IMR-90 (cell line): ENCODE data around the gene CADM2. TPM values are rescaled to one million over a fixed set of nuclear protein-coding genes. Genes with fewer than 3 reads are reported as not detected.

Experiments
- ATAC-seq: fragments of 200-7000 bp; cut with Tn5 transposase; 2 replicates; pipeline ENCODE4 v1.9.1; 2020; ENCODE audit warnings: low read depth, mild to moderate bottlenecking, moderate library complexity
- BruUV-seq: library from RNA; stranded (reverse); fragments of 400-500 nt; replicated peaks from 2 replicates; lab custom pipeline; 2021; lab: Mats Ljungman, UMichigan
- CTCF ChIA-PET: fragments of 300-600 bp; formaldehyde crosslinking; extraction: SDS; loops from one replicate; lab custom pipeline; 2021; ENCODE audit warnings: antibody characterized with exemption; lab: Yijun Ruan, JAX
- POLR2A ChIA-PET: fragments of 300-600 bp; sonication (Branson Sonifier 250); formaldehyde crosslinking; loops from one replicate; lab custom pipeline; 2022; ENCODE audit warnings: antibody characterized with exemption; ENCODE audit not compliant: unreplicated experiment; lab: Charles Lee
- DNase-seq: peaks from one replicate; pipeline ENCODE4 v3.0.0; 2013
- H2AFZ ChIP-seq: replicated peaks from 2 replicates; pipeline ENCODE3; 2013; ENCODE audit warnings: low read length, mild to moderate bottlenecking; ENCODE audit not compliant: poor library complexity
- H2AK5ac ChIP-seq: 2 replicates; pipeline ENCODE4 v1.6.1; 2013; ENCODE audit warnings: low read depth, low read length, inconsistent platforms
- H2AK9ac ChIP-seq: replicated peaks from 2 replicates; pipeline ENCODE3; 2013; ENCODE audit warnings: mild to moderate bottlenecking, low read depth, low read length, moderate library complexity; ENCODE audit not compliant: poor library complexity
- H2BK120ac ChIP-seq: 2 replicates; pipeline ENCODE4 v1.6.1; 2013; ENCODE audit warnings: low read depth, low read length, inconsistent platforms
- H2BK15ac ChIP-seq: 3 replicates; pipeline ENCODE4 v1.6.1; 2013; ENCODE audit warnings: low read depth, low read length, inconsistent platforms
- H2BK20ac ChIP-seq: 2 replicates; pipeline ENCODE4 v1.6.1; 2013; ENCODE audit warnings: low read depth, mild to moderate bottlenecking, inconsistent platforms, low read length, moderate library complexity
- H2BK5ac ChIP-seq: 2 replicates; pipeline ENCODE4 v1.6.1; 2013; ENCODE audit warnings: mild to moderate bottlenecking, low read depth, low read length, inconsistent platforms; ENCODE audit not compliant: poor library complexity, severe bottlenecking
- H3K14ac ChIP-seq: replicated peaks from 2 replicates; pipeline ENCODE4 v1.6.1; 2013; ENCODE audit warnings: low read depth, low read length, inconsistent platforms
- H3K18ac ChIP-seq: 2 replicates; pipeline ENCODE4 v1.6.1; 2013; ENCODE audit warnings: low read depth, low read length, control low read depth
- H3K23ac ChIP-seq: 2 replicates; pipeline ENCODE4 v1.6.1; 2013; ENCODE audit warnings: low read depth, low read length, inconsistent platforms
- H3K27ac ChIP-seq: 2 replicates; pipeline ENCODE4 v1.5.1; 2013; ENCODE audit warnings: mild to moderate bottlenecking, control low read depth, low read length; ENCODE audit not compliant: insufficient read depth
- H3K27me3 ChIP-seq: 2 replicates; pipeline ENCODE4 v1.6.1; 2013; ENCODE audit warnings: low read length; ENCODE audit not compliant: control insufficient read depth, insufficient read depth
- H3K36me3 ChIP-seq: 2 replicates; pipeline ENCODE4 v1.6.1; 2013; ENCODE audit warnings: low read length, mixed read lengths; ENCODE audit not compliant: control insufficient read depth, insufficient read depth
- H3K4ac ChIP-seq: 2 replicates; pipeline ENCODE4 v1.6.1; 2013; ENCODE audit warnings: low read depth, low read length, inconsistent platforms
- H3K4me1 ChIP-seq: 2 replicates; pipeline ENCODE4 v1.6.1; 2013; ENCODE audit warnings: low read length, mixed read lengths; ENCODE audit not compliant: control insufficient read depth, insufficient read depth
- H3K4me2 ChIP-seq: 2 replicates; pipeline ENCODE4 v1.6.1; 2013; ENCODE audit warnings: low read depth, mild to moderate bottlenecking, control low read depth, low read length, moderate library complexity
- H3K4me3 ChIP-seq: 2 replicates; pipeline ENCODE4 v1.5.1; 2013; ENCODE audit warnings: low read depth, mild to moderate bottlenecking, control low read depth, low read length, moderate library complexity; ENCODE audit not compliant: insufficient read depth
- H3K56ac ChIP-seq: 2 replicates; pipeline ENCODE4 v1.6.1; 2013; ENCODE audit warnings: low read length, inconsistent platforms; ENCODE audit not compliant: insufficient read depth; ENCODE audit errors: extremely low read depth
- H3K79me1 ChIP-seq, 2 experiments: 2 replicates each; pipeline ENCODE4 v1.6.1; 2013; ENCODE audit warnings: low read length in 2 of 2, inconsistent platforms in 1 of 2, low read depth in 1 of 2
- H3K9ac ChIP-seq: 2 replicates; pipeline ENCODE4 v1.6.1; 2013; ENCODE audit warnings: low read depth, low read length, control low read depth
- H3K9me1 ChIP-seq: 2 replicates; pipeline ENCODE4 v1.6.1; 2013; ENCODE audit warnings: low read length, inconsistent platforms; ENCODE audit not compliant: insufficient read depth
- H3K9me3 ChIP-seq: 2 replicates; pipeline ENCODE4 v1.6.1; 2013; ENCODE audit warnings: low read length; ENCODE audit not compliant: control insufficient read depth, insufficient read depth
- H4K20me1 ChIP-seq: 2 replicates; pipeline ENCODE4 v1.6.1; 2013; ENCODE audit warnings: low read length, inconsistent platforms; ENCODE audit not compliant: insufficient read depth
- H4K5ac ChIP-seq: 2 replicates; pipeline ENCODE4 v1.6.1; 2013; ENCODE audit warnings: mild to moderate bottlenecking, low read depth, low read length, control low read depth
- H4K8ac ChIP-seq, 2 experiments: 2 replicates each; pipeline ENCODE4 v1.6.1; 2013; ENCODE audit warnings: low read depth in 2 of 2, low read length in 2 of 2, control low read depth in 1 of 2, inconsistent platforms in 1 of 2
- H4K91ac ChIP-seq: 2 replicates; pipeline ENCODE4 v1.6.1; 2013; ENCODE audit warnings: low read depth, low read length, inconsistent platforms; ENCODE audit not compliant: insufficient read depth
- CEBPB ChIP-seq: IDR thresholded peaks from 2 replicates; pipeline ENCODE4 v1.6.1; 2012; ENCODE audit warnings: low read depth, low read length, improper control_type of control experiment
- CHD1 ChIP-seq: IDR thresholded peaks from 2 replicates; pipeline ENCODE4 v1.6.1; 2012; ENCODE audit warnings: low read depth, low read length, improper control_type of control experiment
- WGBS, 2 experiments: methylation state at CpG; one replicate each; pipeline versions ENCODE4 v1.1.5 to v1.1.7; 2013; ENCODE audit warnings: missing lambda C conversion rate in 2 of 2; ENCODE audit not compliant: insufficient read length in 1 of 2; ENCODE audit errors: extremely low coverage in 2 of 2; 5-methylcytosine and 5-hydroxymethylcytosine counted together
- dilution Hi-C: fragments of 300-500 bp; cut with HindIII; formaldehyde crosslinking; loops from one replicate; pipeline ENCODE4 v1.14.3; 2018; ENCODE audit warnings: low sequenced_read_pairs; ENCODE audit not compliant: unreplicated experiment
- in situ Hi-C: fragments of 300-500 bp; cut with MboI; formaldehyde crosslinking; loops from 3 replicates; pipeline ENCODE4 v1.14.3; 2019; ENCODE audit warnings: low sequenced_read_pairs, inconsistent platforms, mixed read lengths
- intact Hi-C: fragments of 100-400 bp; cut with micrococcal nuclease; formaldehyde crosslinking; loops from 2 replicates; pipeline ENCODE4 v1.10.0; 2022
- polyA plus RNA-seq, 3 experiments: library from polyadenylated mRNA; depleted of rRNA; stranded (reverse); fragments of >200 nt; gene quantifications; 2 replicates each; pipeline ENCODE4 v1.2.3, GENCODE V29; 2012; ENCODE audit warnings: low replicate concordance in 1 of 3
- total RNA-seq: library from RNA; depleted of rRNA; stranded (reverse); fragments of >200 nt; gene quantifications from 2 replicates; pipeline ENCODE4 v1.2.3, GENCODE V29; 2012

CADM2 gene
- total and polyA plus RNA-seq, 2 of the 4 experiments (the other 2 are of a cell fraction): not detected

DNA sequence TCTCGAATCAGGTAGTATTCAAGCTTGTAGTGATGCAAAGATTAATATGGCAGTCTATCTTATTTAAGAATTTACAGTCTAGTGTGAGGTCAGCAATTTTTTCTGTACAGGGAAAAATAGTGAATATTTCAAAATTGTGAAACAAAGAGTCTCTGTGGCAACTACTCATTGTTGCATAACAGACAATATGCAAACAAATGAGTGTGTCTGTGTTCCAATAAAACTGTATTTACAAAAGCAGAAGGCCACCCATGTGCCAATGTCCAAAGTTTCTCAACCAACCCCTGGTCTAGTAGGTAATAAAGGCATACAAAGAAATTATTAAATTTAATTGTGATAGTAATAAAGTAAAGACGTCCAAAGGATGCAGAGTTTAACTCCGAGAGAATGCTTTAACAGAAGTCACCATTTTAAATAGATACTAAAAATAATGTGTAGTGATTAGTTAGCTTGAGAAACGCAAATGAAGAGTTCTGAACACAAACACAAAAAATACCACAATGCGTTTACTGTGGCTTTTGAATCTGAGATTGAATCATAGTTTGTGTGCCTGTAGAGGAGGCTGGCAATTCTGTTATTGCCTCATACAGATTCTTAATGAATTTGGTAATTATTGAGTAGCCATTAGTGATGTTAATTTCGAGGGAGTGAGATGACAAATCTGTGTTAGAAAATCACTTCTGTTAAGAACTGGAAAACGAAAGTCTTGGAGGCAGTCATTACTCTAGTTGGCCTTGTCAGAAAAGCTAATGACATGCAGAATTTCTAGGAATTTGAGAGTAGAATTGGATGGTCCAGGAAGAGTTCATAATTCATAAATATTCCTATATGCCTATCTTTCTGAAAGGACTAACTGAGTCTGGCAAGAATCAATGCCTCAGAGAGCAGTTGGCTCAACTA is 48.7 kb downstream of the CADM2 start:
- Histone ChIP-seq H3K23ac (no peak overlapping the region), H2BK20ac (no peak overlapping the region), H3K56ac (no peak overlapping the region), H3K79me1 (no peaks in the 10 kb centered on the region), H2BK15ac (no peak overlapping the region), H3K4me3 (no peak overlapping the region), H2AFZ (no peak overlapping the region), H3K4me1 (no peaks in the 10 kb centered on the region), H4K91ac (no peak overlapping the region), H3K9ac (no peak overlapping the region), H3K27ac (no peak overlapping the region), H2BK120ac (no peak overlapping the region), H4K5ac (no peak overlapping the region), H3K9me3 (no peaks in the 10 kb centered on the region), H3K4ac (no peak overlapping the region), H4K20me1 (no peaks in the 10 kb centered on the region), H4K8ac (no peak overlapping the region), H2AK5ac (no peak overlapping the region), H3K27me3 (no peaks in the 10 kb centered on the region), H3K4me2 (no peak overlapping the region), H2BK5ac (no peak overlapping the region), H2AK9ac (no peak overlapping the region), H3K14ac (no peak overlapping the region), H3K18ac (no peak overlapping the region), H3K36me3 (no peaks in the 10 kb centered on the region), H3K9me1 (no peaks in the 10 kb centered on the region)
- dilution Hi-C loops: no loop called here
- ChIA-PET POLR2A (no interaction called here), CTCF (no interaction called here)
- BruUV-seq: no TSS peak
- intact Hi-C loops: no loop called here
- in situ Hi-C loops: no loop called here
- DNase-seq (no peak), ATAC-seq (no peak)
- WGBS, 2 experiments: no CpG with 5 or more reads among the region's 7 CpGs
- TF ChIP-seq CHD1: no peak
- TF ChIP-seq CEBPB: peak; percentile 82
